GM21447 (cell line): ENCODE measurements around the gene CXCL8.
"Not testable (repeated sequence)": the region's sequence is repeated elsewhere in the genome, so short reads cannot be mapped to it uniquely, and the experiment has no call there.

Experiments
- ATAC-seq: cut with Tn5 transposase; IDR thresholded peaks from one replicate; pipeline ENCODE4 v1.9.1; 2021; ENCODE audit not compliant: unreplicated experiment

The CXCL8 gene

GRCh38 chr4:73743281-73743680, 2.9 kb downstream of the CXCL8 start:
- ATAC-seq: no peak

DNA sequence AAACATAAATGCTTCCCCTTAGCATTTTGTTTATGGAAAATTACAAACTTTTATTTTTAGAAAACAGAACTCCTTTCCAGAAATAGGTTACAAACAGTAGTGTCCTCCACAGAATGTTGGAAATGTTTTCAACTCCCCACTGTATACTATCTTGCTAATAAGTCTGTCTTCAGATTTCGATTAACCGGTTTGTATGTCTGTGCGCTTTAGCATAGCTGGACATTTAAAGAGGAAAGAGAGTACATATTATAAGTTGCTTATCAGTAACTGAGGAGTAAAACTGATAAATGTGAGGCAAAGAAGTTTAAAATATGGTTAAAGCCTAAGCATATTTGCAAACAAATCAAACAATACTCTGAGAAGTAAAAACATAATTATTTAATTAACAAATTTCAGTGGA, 3.4 kb downstream of the CXCL8 start:
- ATAC-seq: no peak

GRCh38 chr4:73744203-73744602, 3.8 kb downstream of the CXCL8 start:
- no peak for ATAC-seq

- no peak for ATAC-seq
Measured at GRCh38 chr4:73750730-73751129, 10.4 kb downstream of the CXCL8 start.

DNA sequence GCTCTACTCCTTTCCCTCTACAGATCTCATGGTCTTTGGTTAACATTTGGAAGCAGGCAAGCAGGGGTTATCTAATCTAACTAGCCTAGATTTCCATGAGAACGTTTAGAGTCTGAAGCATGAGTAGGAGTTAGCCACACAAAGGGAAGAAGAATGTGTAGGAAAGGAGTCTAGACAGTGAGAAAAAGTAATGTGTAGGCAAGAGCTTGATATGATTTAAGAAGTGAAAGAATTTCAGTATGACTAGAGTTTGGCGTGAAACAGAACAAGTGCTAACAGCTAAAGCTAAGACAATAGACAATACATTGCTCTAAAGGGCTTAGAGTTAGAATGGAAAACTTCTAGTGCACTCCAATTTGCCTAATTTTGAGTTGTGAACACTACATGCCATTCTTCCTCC, 10.8 kb downstream of the CXCL8 start:
- ATAC-seq: no peak

- no peak for ATAC-seq
Measured at GRCh38 chr4:73751830-73752229, 11.5 kb downstream of the CXCL8 start.

DNA sequence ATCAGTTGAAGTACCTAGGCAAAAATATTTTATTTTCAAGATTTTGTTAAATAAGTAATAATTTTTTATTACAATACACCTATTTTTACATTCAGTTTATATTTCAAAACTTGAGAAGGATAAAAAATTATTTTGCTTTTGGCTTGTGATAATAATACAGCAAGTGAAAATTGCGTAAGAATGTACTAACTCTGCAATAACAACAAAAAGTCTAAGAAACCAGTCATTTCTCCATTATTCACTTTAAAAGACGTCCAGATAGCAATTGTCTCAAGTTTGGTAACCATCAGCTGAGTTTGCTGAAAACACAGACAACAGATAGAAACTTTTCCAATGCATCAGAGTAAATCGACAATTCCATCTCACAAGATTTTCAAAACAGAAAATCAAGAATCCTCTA, 12.1 kb downstream of the CXCL8 start:
- no peak for ATAC-seq

- no peak for ATAC-seq
Measured at GRCh38 chr4:73753215-73753614, 12.8 kb downstream of the CXCL8 start.

GRCh38 chr4:73754934-73755333, 14.6 kb downstream of the CXCL8 start:
- no peak for ATAC-seq

GRCh38 chr4:73759357-73759756, 19.0 kb downstream of the CXCL8 start:
- no peak for ATAC-seq

- ATAC-seq: no peak
Measured at GRCh38 chr4:73761856-73762255, 21.5 kb downstream of the CXCL8 start.

DNA sequence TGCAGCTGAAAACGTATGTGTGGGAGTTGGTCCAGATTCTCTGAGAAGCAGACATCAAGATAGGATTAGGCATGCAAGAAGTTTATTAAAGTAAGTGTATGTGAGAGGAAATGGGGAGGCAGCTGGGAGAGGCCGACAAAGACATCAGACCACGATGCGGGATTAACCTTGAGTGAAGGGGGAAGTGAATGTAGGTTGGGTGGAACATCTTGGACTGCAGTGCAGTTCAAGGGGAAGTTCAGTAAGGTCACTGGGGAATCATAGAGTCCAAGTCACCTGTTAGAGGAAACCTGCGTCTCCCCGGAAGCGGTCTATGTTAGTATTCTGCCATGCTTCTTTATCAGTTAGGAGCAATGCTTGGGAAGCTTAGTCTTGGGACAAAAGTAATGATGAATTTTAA, 22.0 kb downstream of the CXCL8 start:
- peak; percentile 85 for ATAC-seq

- no peak for ATAC-seq
Measured at GRCh38 chr4:73763877-73764276, 23.5 kb downstream of the CXCL8 start.

GRCh38 chr4:73764513-73764912, 24.1 kb downstream of the CXCL8 start:
- no peak for ATAC-seq

DNA sequence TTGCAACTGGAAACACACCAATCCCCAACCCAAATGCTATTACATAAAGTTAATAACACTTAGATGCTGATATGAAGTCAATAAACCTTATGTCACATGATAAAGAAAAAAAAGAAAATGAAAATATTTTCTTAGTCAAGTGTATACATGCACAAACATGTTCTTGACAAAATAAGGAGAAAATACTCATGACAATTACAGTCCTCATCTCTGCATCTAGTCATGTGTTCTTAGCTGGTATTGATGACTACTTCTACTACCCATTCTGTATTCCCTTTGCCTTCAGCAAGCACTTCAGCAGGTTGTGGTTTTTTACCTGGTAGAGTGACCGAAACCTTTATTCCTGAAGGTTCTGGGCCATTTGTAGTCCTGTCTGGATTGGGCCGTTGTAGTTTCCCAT, 24.9 kb downstream of the CXCL8 start:
- ATAC-seq: no peak

DNA sequence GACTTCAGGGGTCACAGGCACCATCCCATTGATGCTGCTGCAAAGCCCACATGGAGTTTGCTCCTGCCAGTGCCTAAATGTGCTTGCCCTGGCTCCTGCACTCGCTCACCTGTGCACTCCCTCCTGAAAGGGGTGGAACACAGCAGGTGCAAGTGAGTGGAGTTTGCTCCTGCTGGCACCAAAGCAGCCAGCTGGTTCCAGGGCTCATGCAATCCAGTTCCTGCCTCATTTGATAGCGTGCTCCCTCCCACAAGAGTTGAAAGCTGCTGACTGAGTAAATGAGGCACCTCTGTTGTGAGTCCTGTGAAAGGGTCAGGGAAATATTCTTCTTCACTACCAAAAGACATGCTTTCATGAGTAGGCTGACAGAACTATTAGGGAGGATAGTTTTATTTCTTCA, 30.5 kb downstream of the CXCL8 start:
- no peak for ATAC-seq

- no peak for ATAC-seq
Measured at GRCh38 chr4:73772363-73772762, 32.0 kb downstream of the CXCL8 start.

- not testable (repeated sequence) for ATAC-seq
Measured at GRCh38 chr4:73774406-73774805, 34.0 kb downstream of the CXCL8 start.

- no peak for ATAC-seq
Measured at GRCh38 chr4:73776321-73776729, 36.0 kb downstream of the CXCL8 start.

DNA sequence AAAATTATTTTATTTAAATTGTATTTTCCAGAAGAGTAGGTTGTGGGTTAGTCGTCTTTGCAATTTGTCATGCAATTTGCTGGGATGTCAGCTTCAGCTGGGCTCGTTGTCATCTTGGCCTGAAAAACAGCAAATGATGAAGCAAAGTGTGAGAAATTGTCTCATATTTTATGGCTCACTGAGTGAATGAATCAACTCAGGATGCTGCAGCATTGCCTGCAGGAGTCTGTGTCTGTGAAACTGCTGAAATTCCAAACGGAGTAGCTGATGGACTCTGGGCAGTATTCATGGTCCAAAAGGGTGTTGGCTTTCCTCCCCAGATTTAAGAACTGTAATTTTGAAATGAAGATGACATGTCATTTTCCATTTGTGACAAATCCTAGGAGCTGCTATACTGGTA, 37.2 kb downstream of the CXCL8 start:
- ATAC-seq: no peak

DNA sequence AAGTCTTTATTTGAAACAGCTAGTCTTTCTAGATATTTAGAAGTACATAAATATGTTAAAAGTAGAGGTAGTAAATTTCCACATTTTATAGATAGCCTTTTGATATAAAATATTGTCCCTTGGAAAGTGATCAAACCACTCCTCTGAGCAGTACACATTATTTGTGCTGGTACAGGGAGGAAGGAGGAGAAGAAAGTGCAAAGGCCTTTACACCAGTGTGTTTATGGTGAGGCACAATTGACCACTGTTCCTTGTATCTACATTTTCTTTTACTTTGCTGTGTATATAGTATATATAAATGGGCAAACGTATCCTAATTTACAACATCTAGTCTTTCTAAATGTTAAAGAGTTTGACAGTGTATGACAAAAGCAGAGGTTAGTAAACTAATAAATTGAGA, 39.9 kb downstream of the CXCL8 start:
- no peak for ATAC-seq

DNA sequence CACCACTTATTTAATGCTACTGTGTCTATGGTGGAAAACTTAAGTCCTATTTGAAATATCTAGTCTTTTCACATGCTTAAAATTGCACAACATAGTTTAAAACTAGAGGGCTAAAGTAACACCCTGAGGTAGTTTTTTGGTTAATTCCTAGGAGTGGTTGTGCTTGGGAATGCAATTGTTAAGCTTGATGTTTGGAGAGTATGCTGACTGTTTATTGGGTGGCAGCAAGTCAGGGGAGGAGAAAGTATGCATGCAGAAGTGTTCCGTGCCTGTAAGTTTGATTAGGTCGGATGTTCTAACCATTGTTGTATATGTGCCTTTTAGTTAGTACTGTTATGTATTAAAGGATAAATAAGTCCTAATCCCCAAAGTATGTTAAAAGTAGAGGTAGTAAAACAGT, 40.5 kb downstream of the CXCL8 start:
- no peak for ATAC-seq

GRCh38 chr4:73788411-73788810, 48.0 kb downstream of the CXCL8 start:
- ATAC-seq: no peak
